Esophagus muscularis mucosa (tissue), 4 donors: ENCODE results near the gene NPAS1. TPM values are rescaled to one million over a fixed set of nuclear protein-coding genes. Genes with fewer than 3 reads are reported as not detected.
A peak's percentile ranks its signal among the peaks of the same experiment; 100 is the strongest.

Experiments used
- DNase-seq: peaks from one replicate; pipeline ENCODE4 v3.0.0-alpha.2; 2017; ENCODE audit errors: extremely low spot score
- H3K27ac ChIP-seq, 4 donors: fragments of 200-600 bp; sonication (generic); replicated peaks in 1 of 4; 1 replicate in 3 of 4; 2 replicates in 1 of 4; pipeline ENCODE4 v1.5.1; 2016 to 2019; ENCODE audit warnings: mild to moderate bottlenecking in 1 of 4
- H3K27me3 ChIP-seq, 4 donors: fragments of 200-600 bp; sonication (generic); one replicate each; pipeline versions ENCODE4 v1.5.1 to v1.6.0; 2016 to 2019
- H3K36me3 ChIP-seq, 4 donors: fragments of 200-600 bp; sonication (generic); one replicate each; pipeline ENCODE4 v1.5.1; 2016 to 2019
- H3K4me1 ChIP-seq, 4 donors: fragments of 200-600 bp; sonication (generic); one replicate each; pipeline ENCODE4 v1.5.1; 2016 to 2019
- H3K4me3 ChIP-seq, 4 donors: fragments of 200-600 bp; sonication (generic); 1 replicate in 2 of 4; 2 replicates in 2 of 4; pipeline ENCODE4 v1.5.1; 2016 to 2019; ENCODE audit warnings: mild to moderate bottlenecking in 4 of 4, moderate library complexity in 1 of 4
- H3K9me3 ChIP-seq, 4 donors: fragments of 200-600 bp; sonication (generic); 1 replicate in 3 of 4; 2 replicates in 1 of 4; pipeline ENCODE4 v1.5.1; 2016 to 2019
- EP300 ChIP-seq: sonication (generic); formaldehyde crosslinking; IDR thresholded peaks from one replicate; pipeline ENCODE4 v1.6.1; 2017; ENCODE audit warnings: antibody characterized with exemption
- POLR2A ChIP-seq: fragments of 450-650 bp; IDR thresholded peaks from one replicate; pipeline ENCODE4 v1.6.1; 2017; ENCODE audit warnings: antibody characterized with exemption, moderate library complexity, mild to moderate bottlenecking, low read depth
- POLR2AphosphoS5 ChIP-seq, 2 donors: sonication (generic); formaldehyde crosslinking; IDR thresholded peaks; one replicate each; pipeline ENCODE4 v1.6.1; 2017; ENCODE audit warnings: antibody characterized with exemption in 2 of 2
- WGBS: methylation state at CpG from one replicate; pipeline ENCODE4 v1.1.5; 2018; 5-methylcytosine and 5-hydroxymethylcytosine counted together
- intact Hi-C: fragments of 100-400 bp; cut with DNase I; formaldehyde crosslinking; loops from one replicate; pipeline ENCODE4 v1.15.1; 2023
- total RNA-seq, 4 donors: library from RNA; depleted of rRNA; stranded (reverse); fragments of >200 nt; gene quantifications; one replicate each; pipeline versions ENCODE4 v1.1.0 to v1.2.1, GENCODE V29; 2016
- TF ChIP-seq, protein P1 (sequence below), 3 experiments: fragments of 200-600 bp in 2 of 3; fragments of 450-650 bp in 1 of 3; sonication (generic) in 2 of 3; IDR thresholded peaks; one replicate each; pipeline ENCODE4 v1.5.1; 2017 to 2019; ENCODE audit warnings: antibody characterized with exemption in 3 of 3, mild to moderate bottlenecking in 2 of 3, moderate library complexity in 1 of 3

Gene NPAS1
- total RNA-seq, 4 donors from 2014 or later: 0.34 TPM; not detected in 3

DNA sequence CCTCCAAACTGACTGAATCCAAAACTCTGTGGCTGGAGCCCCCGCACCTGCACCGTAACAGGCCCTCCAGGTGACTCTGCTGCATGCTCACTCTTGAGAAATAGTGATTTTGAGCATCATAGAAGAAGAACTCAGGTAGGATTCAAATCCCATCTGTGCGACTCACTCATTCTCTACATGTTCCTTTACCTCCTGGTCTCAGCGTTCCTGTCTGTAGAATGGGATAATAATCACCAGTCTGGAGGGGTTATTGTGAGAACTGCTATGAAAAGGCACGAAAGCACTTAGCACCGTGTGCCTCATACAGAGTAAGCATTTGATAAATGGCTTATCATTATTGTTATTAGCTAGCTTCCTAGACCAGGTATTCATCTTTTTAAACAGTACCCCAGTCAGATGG is 36.5 kb upstream of the NPAS1 start:
- WGBS: 87% methylated on average over 6 of the region's 6 CpGs
- H3K4me3 ChIP-seq: no peak overlapping the region
- H3K27me3 ChIP-seq: no peaks in the 10 kb centered on the region
- H3K36me3 ChIP-seq: peaks cover 0 to 5% (median 3%) of the 10 kb centered on the region in 4 donors
- H3K9me3 ChIP-seq: no peaks in the 10 kb centered on the region
- no peak overlapping the region for H3K27ac ChIP-seq
- DNase-seq: no peak
- intact Hi-C loops: no loop called here
- no peak for TF ChIP-seq EP300
- peaks cover 69 to 77% (median 75%) of the 10 kb centered on the region in 4 donors for H3K4me1 ChIP-seq

DNA sequence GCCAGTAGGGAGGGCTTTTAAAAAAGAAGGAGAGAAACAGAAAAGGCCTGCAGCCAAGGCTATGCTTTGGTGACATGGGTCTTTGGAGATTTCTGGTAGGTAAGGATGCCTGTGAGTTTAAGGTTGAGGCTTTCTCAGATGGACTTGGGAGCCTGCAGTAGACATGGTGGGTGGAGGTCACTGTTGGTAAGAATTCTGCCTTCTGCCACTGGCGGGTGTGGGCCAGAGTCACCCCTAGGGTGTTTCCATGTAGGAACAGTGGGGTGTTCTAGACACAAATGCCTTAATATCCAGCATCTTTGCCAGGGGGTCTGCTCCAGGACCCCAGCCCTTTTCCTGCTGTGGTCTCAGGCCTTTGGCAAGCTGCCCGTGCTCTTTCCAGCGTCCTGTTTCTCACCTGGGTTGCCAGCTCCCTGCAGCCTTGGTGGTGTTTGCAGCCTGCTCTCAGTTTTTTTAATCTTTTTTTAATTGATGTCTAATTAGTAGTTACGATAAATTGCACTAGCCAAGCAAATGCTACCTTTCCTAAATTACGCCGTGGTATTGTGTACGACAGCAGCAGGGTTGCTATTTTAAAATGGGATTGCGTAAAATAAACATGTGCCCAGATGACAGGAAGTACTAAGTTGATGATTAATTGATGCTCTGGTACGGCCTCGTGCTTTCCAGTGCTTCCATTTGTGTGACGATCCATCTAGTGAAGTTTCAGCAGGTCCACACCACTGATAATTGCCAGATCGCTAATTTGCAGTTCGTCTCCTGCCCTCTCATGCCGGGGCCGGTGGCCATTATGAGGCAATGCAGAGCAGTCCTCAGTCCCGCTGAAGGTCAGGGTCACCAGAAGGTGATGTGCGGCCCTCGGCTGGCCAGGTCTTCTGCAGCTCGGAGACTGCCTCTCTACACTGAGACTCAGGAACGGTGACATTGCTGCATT is 35.3 kb upstream of the NPAS1 start:
- Histone ChIP-seq H3K4me3 (peak overlapping the region in 1 of 4 donors; percentile 3), H3K27ac (peak overlapping the region; percentile 59 to 81 (median 74)), H3K36me3 (peaks cover 0 to 16% (median 12%) of the 10 kb centered on the region in 4 donors), H3K9me3 (no peaks in the 10 kb centered on the region), H3K27me3 (no peaks in the 10 kb centered on the region), H3K4me1 (peaks cover 64 to 65% (median 64%) of the 10 kb centered on the region in 4 donors)
- 41% methylated on average over 20 of the region's 20 CpGs for WGBS
- TF ChIP-seq POLR2A (no peak), POLR2AphosphoS5 (IDR thresholded peaks at IDR 0.05) (peak; percentile 83 to 84), EP300 (peak; percentile 67)
- TF ChIP-seq, protein P1, sequence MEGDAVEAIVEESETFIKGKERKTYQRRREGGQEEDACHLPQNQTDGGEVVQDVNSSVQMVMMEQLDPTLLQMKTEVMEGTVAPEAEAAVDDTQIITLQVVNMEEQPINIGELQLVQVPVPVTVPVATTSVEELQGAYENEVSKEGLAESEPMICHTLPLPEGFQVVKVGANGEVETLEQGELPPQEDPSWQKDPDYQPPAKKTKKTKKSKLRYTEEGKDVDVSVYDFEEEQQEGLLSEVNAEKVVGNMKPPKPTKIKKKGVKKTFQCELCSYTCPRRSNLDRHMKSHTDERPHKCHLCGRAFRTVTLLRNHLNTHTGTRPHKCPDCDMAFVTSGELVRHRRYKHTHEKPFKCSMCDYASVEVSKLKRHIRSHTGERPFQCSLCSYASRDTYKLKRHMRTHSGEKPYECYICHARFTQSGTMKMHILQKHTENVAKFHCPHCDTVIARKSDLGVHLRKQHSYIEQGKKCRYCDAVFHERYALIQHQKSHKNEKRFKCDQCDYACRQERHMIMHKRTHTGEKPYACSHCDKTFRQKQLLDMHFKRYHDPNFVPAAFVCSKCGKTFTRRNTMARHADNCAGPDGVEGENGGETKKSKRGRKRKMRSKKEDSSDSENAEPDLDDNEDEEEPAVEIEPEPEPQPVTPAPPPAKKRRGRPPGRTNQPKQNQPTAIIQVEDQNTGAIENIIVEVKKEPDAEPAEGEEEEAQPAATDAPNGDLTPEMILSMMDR (IDR thresholded peaks at IDR 0.05): peak in 1 of 3 experiments; percentile 9
- intact Hi-C loops: no loop called here
- DNase-seq: no peak

DNA sequence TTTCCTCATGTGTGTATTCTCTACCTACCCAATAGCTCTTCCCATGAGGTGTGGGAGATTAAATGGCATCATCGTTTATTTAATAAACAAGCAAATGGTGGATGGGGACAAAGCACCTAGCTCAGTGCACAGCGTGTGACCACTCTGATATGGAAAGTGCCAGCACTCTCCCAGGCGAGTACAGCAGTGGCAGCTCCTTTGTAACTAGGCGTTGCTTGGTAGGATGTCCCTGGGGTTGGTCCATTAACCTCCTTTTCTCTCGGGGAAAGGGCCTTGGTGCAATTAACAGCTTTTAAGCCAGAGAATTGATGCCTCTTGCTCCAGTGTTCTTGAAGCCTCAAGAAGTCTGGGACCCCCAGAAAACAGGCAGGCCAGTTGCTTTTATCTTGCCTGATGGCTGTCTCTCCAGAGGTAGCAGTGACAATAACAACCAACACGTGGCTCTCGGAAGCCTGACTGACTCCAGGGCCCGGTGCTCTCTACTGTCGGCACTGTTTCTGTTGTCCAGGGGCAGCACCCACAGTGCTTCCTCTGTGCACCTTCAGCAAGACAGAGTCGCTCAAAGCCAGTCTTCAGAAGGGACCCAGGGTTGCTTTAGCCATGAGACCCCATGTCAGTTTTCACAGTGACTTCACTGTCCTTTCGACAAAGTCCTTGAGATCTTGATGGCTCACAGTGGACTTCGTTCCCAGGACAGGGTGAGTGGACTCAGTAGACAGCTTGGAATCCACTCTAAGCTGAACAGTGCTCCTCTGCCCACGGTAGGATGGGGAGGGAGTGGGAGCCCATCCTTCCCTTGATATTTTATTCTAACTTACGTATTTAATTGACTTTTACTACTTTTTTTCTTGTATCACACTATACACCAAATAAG is 33.9 kb upstream of the NPAS1 start:
- no peak for TF ChIP-seq POLR2A
- TF ChIP-seq, protein P1 (IDR thresholded peaks at IDR 0.05): no peak
- TF ChIP-seq EP300: no peak
- no peak for TF ChIP-seq POLR2AphosphoS5 (IDR thresholded peaks at IDR 0.05)
- Histone ChIP-seq H3K27me3 (no peaks in the 10 kb centered on the region), H3K4me1 (peaks cover 57 to 67% (median 60%) of the 10 kb centered on the region in 4 donors), H3K27ac (peak overlapping the region in 2 of 4 donors; percentile 77 to 81), H3K9me3 (no peaks in the 10 kb centered on the region), H3K36me3 (peaks cover 0 to 26% (median 22%) of the 10 kb centered on the region in 4 donors), H3K4me3 (no peak overlapping the region)
- 89% methylated on average over 14 of the region's 14 CpGs for WGBS
- intact Hi-C loops: no loop called here
- DNase-seq: no peak

DNA sequence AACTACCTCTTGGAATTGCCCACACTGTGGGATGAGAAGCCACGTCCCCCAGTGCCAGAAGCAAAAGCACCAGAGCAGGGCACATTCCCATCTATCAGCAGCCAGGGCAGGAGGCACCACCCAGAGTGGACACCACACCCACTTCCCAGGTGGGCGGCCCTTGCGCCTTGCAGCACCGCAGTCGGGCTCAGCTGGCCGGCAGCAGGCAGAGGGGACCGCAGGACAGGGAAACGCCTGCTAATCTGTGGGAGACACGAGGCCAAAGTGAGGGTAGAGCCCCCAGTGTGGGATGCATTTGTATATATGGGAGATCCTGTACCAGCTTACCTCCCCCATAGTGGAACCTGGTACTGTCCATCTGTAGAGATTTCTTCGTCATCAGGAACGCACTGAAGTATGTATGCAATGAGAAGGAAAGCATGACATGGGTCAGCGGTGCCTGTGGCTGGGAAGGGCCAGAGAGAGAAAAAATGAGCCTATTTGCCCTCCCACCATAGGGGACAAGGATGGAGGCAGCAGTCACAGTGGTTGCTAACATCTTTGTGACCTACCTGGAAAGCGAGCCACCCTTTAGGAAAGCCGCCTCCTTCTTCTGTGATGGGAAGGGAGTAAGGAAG is 30.9 kb upstream of the NPAS1 start:
- Histone ChIP-seq H3K36me3 (peaks cover 0 to 48% (median 37%) of the 10 kb centered on the region in 4 donors), H3K4me3 (no peak overlapping the region), H3K27ac (no peak overlapping the region), H3K9me3 (no peaks in the 10 kb centered on the region), H3K4me1 (peaks cover 41 to 70% (median 48%) of the 10 kb centered on the region in 4 donors), H3K27me3 (no peaks in the 10 kb centered on the region)
- no peak for DNase-seq
- intact Hi-C loops: no loop called here
- WGBS: 97% methylated on average over 8 of the region's 14 CpGs
- TF ChIP-seq POLR2AphosphoS5 (IDR thresholded peaks at IDR 0.05) (no peak), EP300 (no peak), POLR2A (no peak)
- TF ChIP-seq, protein P1 (IDR thresholded peaks at IDR 0.05): no peak
